HL-60 (cell line): ENCODE results near the gene SIL1.
A peak's percentile ranks its signal among the peaks of the same experiment; 100 is the strongest.
"Not testable (repeated sequence)": the region's sequence is repeated elsewhere in the genome, so short reads cannot be mapped to it uniquely, and the experiment has no call there.

ENCODE experiments used
- DNase-seq, 2 experiments: peaks; one replicate each; pipeline ENCODE4 v3.0.0-alpha.2; 2010 to 2020; ENCODE audit warnings: low read depth in 1 of 2, low spot score in 1 of 2
- H3K27ac ChIP-seq: fragments of 250-450 bp; sonication (Bioruptor Pico); replicated peaks from 2 replicates; pipeline ENCODE4 v1.5.1; 2020; ENCODE audit warnings: mild to moderate bottlenecking, moderate library complexity
- H3K27me3 ChIP-seq: fragments of 250-450 bp; sonication (Bioruptor Pico); 2 replicates; pipeline ENCODE4 v1.5.1; 2021; ENCODE audit warnings: mild to moderate bottlenecking, moderate library complexity; ENCODE audit not compliant: insufficient read depth, poor library complexity, severe bottlenecking
- H3K4me3 ChIP-seq: replicated peaks from 2 replicates; pipeline ENCODE4 v1.5.1; 2011; ENCODE audit warnings: mild to moderate bottlenecking, control low read depth, low read length; ENCODE audit not compliant: insufficient read depth
- GABPA ChIP-seq: IDR thresholded peaks from 2 replicates; pipeline ENCODE4 v1.6.1; 2012; ENCODE audit warnings: low read depth
- POLR2AphosphoS5 ChIP-seq: IDR thresholded peaks from 2 replicates; pipeline ENCODE4 v1.6.1; 2012; ENCODE audit warnings: low read depth
- SPI1 ChIP-seq: IDR thresholded peaks from 2 replicates; pipeline ENCODE4 v1.6.1; 2012; ENCODE audit warnings: low read depth, mild to moderate bottlenecking, borderline replicate concordance
- TF ChIP-seq, protein P1 (sequence below): IDR thresholded peaks from 2 replicates; pipeline ENCODE4 v1.6.1; 2012; ENCODE audit warnings: low read depth; ENCODE audit not compliant: insufficient replicate concordance
- TF ChIP-seq, protein P2 (sequence below): IDR thresholded peaks from one replicate; pipeline ENCODE4 v1.5.1; 2011; ENCODE audit warnings: low read length, control low read depth, inconsistent platforms; ENCODE audit not compliant: insufficient read depth

Gene SIL1

DNA sequence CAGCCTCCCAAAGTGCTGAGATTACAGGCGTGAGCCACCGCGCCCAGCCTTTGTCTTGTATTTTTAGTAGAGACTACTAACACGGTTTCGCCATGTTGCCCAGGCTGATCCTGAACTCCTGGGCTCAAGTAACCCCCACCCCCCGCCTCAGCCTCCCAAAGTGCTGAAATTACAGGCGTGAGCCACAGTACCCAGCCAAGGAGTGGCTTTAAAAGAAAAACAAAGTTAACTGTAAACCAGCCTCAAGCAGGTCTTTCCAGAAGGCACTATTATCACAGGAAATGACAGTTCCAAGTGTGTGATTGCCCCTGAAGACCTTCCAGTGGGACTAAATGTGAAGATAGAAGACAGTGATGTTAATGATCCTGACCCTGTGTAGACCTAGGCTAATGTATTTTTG is 31.1 kb downstream of the SIL1 start:
- Histone ChIP-seq H3K4me3 (no peak overlapping the region), H3K27me3 (no peaks in the 10 kb centered on the region), H3K27ac (no peak overlapping the region)
- TF ChIP-seq, protein P1, sequence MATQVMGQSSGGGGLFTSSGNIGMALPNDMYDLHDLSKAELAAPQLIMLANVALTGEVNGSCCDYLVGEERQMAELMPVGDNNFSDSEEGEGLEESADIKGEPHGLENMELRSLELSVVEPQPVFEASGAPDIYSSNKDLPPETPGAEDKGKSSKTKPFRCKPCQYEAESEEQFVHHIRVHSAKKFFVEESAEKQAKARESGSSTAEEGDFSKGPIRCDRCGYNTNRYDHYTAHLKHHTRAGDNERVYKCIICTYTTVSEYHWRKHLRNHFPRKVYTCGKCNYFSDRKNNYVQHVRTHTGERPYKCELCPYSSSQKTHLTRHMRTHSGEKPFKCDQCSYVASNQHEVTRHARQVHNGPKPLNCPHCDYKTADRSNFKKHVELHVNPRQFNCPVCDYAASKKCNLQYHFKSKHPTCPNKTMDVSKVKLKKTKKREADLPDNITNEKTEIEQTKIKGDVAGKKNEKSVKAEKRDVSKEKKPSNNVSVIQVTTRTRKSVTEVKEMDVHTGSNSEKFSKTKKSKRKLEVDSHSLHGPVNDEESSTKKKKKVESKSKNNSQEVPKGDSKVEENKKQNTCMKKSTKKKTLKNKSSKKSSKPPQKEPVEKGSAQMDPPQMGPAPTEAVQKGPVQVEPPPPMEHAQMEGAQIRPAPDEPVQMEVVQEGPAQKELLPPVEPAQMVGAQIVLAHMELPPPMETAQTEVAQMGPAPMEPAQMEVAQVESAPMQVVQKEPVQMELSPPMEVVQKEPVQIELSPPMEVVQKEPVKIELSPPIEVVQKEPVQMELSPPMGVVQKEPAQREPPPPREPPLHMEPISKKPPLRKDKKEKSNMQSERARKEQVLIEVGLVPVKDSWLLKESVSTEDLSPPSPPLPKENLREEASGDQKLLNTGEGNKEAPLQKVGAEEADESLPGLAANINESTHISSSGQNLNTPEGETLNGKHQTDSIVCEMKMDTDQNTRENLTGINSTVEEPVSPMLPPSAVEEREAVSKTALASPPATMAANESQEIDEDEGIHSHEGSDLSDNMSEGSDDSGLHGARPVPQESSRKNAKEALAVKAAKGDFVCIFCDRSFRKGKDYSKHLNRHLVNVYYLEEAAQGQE: no peak
- TF ChIP-seq GABPA (no peak), SPI1 (no peak), POLR2AphosphoS5 (no peak)
- TF ChIP-seq, protein P2, sequence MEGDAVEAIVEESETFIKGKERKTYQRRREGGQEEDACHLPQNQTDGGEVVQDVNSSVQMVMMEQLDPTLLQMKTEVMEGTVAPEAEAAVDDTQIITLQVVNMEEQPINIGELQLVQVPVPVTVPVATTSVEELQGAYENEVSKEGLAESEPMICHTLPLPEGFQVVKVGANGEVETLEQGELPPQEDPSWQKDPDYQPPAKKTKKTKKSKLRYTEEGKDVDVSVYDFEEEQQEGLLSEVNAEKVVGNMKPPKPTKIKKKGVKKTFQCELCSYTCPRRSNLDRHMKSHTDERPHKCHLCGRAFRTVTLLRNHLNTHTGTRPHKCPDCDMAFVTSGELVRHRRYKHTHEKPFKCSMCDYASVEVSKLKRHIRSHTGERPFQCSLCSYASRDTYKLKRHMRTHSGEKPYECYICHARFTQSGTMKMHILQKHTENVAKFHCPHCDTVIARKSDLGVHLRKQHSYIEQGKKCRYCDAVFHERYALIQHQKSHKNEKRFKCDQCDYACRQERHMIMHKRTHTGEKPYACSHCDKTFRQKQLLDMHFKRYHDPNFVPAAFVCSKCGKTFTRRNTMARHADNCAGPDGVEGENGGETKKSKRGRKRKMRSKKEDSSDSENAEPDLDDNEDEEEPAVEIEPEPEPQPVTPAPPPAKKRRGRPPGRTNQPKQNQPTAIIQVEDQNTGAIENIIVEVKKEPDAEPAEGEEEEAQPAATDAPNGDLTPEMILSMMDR: no peak
- DNase-seq: no peak

DNA sequence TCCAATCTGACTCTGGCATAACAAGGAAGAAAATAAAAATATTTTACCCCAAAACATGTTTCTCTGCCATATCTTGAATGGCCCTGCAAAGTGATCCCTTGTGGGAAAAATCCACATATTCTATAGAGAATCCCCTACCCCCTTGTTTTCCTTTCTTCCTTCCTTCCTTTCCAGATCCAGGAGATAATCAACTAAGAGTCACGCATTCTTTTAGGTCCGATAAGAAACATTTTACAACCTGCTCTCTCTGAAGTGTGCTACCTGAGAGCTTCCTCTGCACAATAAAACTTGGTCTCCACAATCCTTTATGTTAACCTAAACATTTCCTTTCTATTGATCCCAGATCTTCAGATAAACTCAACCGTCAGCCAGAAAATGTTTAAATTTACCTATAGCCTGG is 33.3 kb downstream of the SIL1 start:
- not testable (repeated sequence) for H3K4me3 ChIP-seq, DNase-seq, H3K27ac ChIP-seq, H3K27me3 ChIP-seq

DNA sequence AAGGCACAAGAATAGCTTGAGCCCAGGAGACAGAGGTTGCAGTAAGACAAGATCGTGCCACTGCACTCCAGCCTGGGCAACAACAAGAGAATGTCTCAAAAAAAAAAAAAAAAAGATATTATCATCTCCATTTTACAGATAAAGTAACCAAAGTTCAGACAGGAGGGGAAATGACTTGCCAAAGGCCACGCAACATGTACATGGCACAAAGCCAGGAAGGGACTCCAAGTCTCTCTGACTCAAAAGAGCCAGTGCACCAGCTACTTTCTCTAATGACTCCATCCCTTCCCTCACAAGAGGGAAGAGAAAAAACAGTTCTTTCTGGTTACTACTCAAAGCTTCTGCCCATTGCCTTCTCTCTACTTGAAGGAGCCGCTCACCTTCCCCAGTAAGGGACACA is 34.1 kb downstream of the SIL1 start:
- DNase-seq: peak in 1 of 2 experiments; percentile 42
- TF ChIP-seq GABPA (no peak), POLR2AphosphoS5 (no peak), SPI1 (no peak)
- TF ChIP-seq, protein P2: no peak
- TF ChIP-seq, protein P1: no peak
- H3K4me3 ChIP-seq: no peak overlapping the region
- no peak overlapping the region for H3K27ac ChIP-seq
- H3K27me3 ChIP-seq: no peaks in the 10 kb centered on the region

DNA sequence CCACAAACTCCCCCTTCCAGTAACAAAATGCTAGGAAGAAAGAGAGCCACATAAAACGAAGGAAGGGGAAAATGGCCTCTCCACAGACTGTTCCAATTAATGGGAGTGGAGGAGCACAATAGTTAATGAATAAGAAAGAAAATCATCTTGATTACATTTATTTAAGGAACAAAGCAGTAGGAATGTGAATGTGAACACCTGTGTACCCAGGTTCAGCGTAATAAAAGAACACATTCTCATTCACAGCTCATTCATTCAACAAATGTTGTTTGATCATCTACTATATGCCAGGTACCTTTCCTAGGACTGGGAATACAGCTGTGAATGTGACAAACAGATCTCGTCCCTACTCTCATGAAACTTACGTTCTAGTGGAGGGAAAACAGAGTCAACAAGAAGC is 35.7 kb downstream of the SIL1 start:
- Histone ChIP-seq H3K27ac (no peak overlapping the region), H3K27me3 (no peaks in the 10 kb centered on the region), H3K4me3 (no peak overlapping the region)
- TF ChIP-seq SPI1: no peak
- TF ChIP-seq GABPA: no peak
- TF ChIP-seq POLR2AphosphoS5: no peak
- TF ChIP-seq, protein P1: no peak
- TF ChIP-seq, protein P2: no peak
- DNase-seq: no peak
